ENCODE results near the gene DAB2IP.

DNA sequence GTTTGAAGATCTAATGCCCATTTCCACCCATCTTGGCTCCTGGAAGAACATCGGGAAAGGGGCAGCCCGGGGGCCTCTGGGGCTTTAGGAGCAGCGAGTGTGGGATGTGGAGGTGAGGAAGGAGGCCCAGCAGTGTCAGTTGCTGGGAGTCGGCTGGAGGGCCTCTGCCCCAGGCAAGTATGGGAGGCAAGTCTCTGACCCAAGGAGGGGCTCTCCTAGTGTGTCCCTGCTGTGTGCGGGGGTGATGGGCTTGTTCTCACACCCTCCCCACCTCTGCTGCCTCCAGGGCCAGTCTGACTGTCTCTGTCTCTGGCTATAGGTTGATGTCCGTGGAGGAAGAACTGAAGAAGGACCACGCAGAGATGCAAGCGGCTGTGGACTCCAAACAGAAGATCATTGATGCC lies 129.7 kb downstream of the DAB2IP start:
- no peak for TF ChIP-seq CTCF (IDR thresholded peaks at IDR 0.05; ENCODE audit: poor library complexity, severe bottlenecking)
- no peak for TF ChIP-seq EZH2 (IDR thresholded peaks at IDR 0.05; ENCODE audit: borderline replicate concordance, insufficient read depth, low read length, poor library complexity, severe bottlenecking)
- TF ChIP-seq EP300 (conservative IDR thresholded peaks at IDR 0.05; ENCODE audit: poor library complexity, severe bottlenecking) = no peak
- TF ChIP-seq POLR2AphosphoS5 (IDR thresholded peaks at IDR 0.05) = no peak
- TF ChIP-seq MXI1 (conservative IDR thresholded peaks at IDR 0.05; ENCODE audit: poor library complexity, severe bottlenecking) = no peak
- no peak for TF ChIP-seq RAD21 (conservative IDR thresholded peaks at IDR 0.05)
- TF ChIP-seq REST (IDR thresholded peaks at IDR 0.05; ENCODE audit: borderline replicate concordance) = no peak
- TF ChIP-seq SMC3 (conservative IDR thresholded peaks at IDR 0.05; ENCODE audit: poor library complexity) = no peak

Measured in neural cell (in vitro differentiated cells).